ENCODE measurements around the gene RNU2-1.
"Not testable (repeated sequence)": the region's sequence is repeated elsewhere in the genome, so short reads cannot be mapped to it uniquely, and the experiment has no call there.

Gene RNU2-1

GRCh38 chr17:43233877-43234276, at the start of gene RNU2-1:
TSS of gene RNU2-1 (minus strand) at chr17:43233977.
- not testable (repeated sequence) for DNase-seq (ENCODE audit: low spot score)

DNA sequence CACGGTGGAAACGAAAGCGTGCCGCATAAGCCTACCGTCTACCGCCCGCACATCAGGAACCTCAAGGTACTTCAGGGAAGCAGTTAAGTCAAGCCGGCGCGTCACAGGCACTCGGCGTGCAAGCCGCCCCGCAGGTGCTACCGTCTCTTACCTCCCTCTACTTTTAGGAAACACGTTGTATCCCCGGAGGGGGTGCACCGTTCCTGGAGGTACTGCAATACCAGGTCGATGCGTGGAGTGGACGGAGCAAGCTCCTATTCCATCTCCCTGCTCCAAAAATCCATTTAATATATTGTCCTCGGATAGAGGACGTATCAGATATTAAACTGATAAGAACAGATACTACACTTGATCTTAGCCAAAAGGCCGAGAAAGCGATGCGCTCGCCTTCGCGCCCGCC, 39.1 kb upstream of the RNU2-1 start:
- DNase-seq (ENCODE audit: low spot score) = not testable (repeated sequence)

GRCh38 chr17:43272483-43272882, 38.7 kb upstream of the RNU2-1 start:
- not testable (repeated sequence) for DNase-seq (ENCODE audit: low spot score)

DNA sequence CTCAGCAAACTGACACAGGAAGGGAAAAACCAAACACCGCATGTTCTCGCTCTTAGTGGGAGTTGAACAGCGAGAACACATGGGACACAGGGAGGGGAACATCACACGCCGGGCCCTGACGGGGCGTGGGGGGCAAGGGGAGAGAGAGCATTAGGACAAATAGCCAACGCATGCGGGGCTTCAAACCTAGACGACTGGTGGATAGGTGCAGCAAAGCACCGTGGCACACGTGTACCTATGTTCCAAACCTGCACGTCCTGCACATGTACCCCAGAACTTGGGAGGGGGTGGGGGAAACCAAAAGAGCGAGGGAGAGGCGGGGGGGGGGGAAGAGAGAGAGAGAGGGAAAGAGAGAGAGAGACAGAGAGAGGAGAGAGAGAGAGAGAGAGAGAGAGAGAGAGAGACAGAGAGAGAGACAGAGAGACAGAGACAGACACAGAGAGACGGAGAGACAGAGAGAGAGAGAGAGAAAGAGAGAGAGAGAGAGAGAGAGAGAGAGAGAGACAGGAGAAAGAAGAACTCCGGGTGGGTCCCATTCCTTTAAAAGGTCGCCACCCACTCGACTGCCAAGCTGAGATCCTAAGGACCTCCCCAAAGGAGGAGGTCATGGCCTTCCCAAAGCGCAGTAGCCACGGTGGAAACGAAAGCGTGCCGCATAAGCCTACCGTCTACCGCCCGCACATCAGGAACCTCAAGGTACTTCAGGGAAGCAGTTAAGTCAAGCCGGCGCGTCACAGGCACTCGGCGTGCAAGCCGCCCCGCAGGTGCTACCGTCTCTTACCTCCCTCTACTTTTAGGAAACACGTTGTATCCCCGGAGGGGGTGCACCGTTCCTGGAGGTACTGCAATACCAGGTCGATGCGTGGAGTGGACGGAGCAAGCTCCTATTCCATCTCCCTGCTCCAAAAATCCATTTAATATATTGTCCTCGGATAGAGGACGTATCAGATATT, 37.1 kb upstream of the RNU2-1 start:
- not testable (repeated sequence) for DNase-seq (ENCODE audit: low spot score)

- not testable (repeated sequence) for DNase-seq (ENCODE audit: low spot score)
Observed at GRCh38 chr17:43246456-43246855, 12.7 kb upstream of the RNU2-1 start.

GRCh38 chr17:43240596-43241352, 7.0 kb upstream of the RNU2-1 start:
- not testable (repeated sequence) for DNase-seq (ENCODE audit: low spot score)

DNA sequence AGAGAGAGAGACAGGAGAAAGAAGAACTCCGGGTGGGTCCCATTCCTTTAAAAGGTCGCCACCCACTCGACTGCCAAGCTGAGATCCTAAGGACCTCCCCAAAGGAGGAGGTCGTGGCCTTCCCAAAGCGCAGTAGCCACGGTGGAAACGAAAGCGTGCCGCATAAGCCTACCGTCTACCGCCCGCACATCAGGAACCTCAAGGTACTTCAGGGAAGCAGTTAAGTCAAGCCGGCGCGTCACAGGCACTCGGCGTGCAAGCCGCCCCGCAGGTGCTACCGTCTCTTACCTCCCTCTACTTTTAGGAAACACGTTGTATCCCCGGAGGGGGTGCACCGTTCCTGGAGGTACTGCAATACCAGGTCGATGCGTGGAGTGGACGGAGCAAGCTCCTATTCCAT, 5.8 kb upstream of the RNU2-1 start:
- DNase-seq (ENCODE audit: low spot score) = not testable (repeated sequence)

GRCh38 chr17:43233263-43233662, 514 bp downstream of the RNU2-1 start:
- not testable (repeated sequence) for DNase-seq (ENCODE audit: low spot score)

- DNase-seq (ENCODE audit: low spot score) = peak; percentile 24
Observed at GRCh38 chr17:43232021-43232699, 1.6 kb downstream of the RNU2-1 start.

- not testable (repeated sequence) for DNase-seq (ENCODE audit: low spot score)
Observed at GRCh38 chr17:43231205-43232020, 2.4 kb downstream of the RNU2-1 start.

GRCh38 chr17:43228020-43228782, 5.6 kb downstream of the RNU2-1 start, which contains the start of gene CCDC200:
TSS of gene CCDC200 (minus strand) at chr17:43228623. CDS start at chr17:43228554, 69 bp downstream.
- not testable (repeated sequence) for DNase-seq (ENCODE audit: low spot score)

DNA sequence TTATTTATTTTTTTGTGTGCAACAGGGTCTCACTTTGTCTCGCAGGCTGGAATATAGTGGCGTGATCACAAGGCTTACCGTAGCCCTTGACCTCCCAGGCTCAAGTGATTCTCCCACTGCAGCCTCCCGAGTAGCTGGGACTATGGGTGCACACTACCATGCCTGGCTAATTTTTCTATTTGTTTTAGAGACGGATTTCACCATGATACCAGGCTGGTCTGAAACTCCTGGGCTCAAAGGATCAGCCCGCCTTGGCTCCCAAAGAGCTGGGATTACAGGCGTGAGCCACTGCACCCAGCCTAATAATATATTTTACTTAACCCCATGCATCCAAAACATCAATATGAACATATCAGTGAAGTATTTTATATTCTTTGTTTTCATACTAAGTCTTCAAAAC, 7.4 kb downstream of the RNU2-1 start:
- DNase-seq (ENCODE audit: low spot score) = no peak

- no peak for DNase-seq (ENCODE audit: low spot score)
Observed at GRCh38 chr17:43224146-43224705, 9.6 kb downstream of the RNU2-1 start.

DNA sequence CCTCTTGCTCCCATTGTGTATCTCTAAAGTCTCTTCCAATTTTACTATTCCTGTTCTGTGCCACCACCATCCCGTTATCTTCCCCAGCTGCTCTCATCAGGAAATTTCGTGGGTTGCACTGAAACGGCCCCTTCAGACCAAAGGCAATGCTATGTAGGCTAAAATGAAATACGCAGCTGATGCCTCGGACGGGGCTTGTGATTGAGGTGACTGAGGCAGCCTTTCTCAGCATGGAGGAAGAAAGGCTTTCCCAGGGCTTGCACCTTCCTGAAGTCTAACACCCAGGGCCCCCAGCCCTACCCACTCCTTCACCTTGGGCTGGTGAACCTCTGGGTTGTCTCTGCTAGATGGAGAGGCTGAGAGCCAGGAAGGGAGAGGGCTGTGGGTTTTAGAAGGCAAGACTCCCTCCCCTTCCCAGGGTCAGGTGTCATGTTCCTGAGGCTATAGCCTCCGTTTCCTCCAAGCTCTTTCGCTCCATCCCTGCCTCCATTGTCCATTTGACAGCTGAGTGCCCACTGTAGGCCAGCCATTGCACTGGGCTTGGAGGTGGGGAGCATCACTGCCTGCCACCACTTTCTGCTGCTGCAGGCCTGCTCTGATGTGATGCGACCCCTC, 13.2 kb downstream of the RNU2-1 start:
- DNase-seq (ENCODE audit: low spot score) = no peak

DNA sequence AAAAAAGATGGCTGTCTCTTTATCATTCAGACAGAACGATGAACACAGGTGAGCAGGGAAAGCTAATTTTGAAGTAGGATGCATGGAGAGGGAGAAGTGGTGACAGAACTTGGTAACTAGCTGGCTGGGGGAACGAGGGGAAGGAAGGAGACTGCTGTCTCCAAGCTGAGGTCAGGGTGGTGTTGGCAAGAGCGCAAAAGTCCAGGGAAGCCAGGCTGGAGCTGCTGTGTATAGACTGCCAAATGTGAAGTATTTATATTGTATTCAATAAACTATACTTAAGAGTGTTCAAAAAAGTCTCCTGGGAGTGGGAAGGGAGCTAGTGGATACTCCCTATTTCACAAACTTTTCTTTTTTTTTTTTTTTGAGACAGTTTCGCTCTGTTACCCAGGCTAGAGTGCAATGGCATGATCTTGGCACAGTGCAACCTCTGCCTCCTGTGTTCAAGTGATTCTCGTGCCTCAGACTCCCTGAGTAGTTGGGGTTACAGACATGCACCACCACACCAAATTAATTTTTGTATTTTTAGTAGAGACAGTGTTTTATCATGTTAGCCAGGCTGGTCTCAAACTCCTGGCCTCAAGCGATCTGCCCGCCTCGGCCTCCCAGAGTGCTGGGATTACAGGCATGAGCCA, 13.9 kb downstream of the RNU2-1 start:
- no peak for DNase-seq (ENCODE audit: low spot score)

DNA sequence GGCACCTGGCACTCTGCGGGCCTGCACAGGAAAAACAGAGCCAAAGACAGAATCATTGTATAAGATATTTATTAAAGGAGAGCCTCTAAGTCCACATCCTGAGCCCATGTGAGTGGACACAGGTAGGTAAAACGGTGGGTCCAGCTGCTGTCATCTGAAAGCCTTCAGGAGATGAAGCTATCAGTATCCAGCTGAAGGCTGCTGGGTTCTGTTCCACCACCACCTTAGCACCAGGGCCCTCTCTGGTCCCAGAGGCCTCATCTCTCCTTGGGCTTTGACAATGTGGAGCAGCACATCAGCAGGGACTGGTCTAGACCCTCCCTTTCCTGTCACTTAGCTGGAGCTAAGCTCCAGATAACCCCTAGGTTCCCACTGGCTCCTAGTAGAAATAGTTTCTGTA, 14.8 kb downstream of the RNU2-1 start:
- no peak for DNase-seq (ENCODE audit: low spot score)

DNA sequence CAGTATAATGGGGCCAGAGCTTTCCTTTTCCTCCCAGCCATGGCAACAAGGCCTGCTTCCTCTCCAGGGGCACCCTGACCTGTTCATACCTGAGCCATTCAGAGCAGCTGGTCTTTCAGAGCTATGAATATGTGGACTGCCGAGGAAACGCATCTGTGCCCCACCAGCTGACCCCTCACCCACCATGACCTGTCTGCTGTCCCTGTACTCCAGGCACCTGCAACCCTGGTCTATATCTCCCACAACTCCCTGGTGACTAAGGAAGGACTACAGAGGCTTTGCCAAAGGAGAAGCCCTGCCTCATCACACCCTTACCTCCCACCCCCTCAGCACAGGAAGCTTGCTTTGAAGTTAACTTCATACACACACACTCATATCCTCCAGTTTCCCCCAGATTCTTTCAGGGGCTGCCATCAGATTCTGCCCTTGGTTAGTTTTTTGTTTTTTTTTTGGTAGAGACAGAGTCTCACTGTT, 16.1 kb downstream of the RNU2-1 start:
- DNase-seq (ENCODE audit: low spot score) = no peak

DNA sequence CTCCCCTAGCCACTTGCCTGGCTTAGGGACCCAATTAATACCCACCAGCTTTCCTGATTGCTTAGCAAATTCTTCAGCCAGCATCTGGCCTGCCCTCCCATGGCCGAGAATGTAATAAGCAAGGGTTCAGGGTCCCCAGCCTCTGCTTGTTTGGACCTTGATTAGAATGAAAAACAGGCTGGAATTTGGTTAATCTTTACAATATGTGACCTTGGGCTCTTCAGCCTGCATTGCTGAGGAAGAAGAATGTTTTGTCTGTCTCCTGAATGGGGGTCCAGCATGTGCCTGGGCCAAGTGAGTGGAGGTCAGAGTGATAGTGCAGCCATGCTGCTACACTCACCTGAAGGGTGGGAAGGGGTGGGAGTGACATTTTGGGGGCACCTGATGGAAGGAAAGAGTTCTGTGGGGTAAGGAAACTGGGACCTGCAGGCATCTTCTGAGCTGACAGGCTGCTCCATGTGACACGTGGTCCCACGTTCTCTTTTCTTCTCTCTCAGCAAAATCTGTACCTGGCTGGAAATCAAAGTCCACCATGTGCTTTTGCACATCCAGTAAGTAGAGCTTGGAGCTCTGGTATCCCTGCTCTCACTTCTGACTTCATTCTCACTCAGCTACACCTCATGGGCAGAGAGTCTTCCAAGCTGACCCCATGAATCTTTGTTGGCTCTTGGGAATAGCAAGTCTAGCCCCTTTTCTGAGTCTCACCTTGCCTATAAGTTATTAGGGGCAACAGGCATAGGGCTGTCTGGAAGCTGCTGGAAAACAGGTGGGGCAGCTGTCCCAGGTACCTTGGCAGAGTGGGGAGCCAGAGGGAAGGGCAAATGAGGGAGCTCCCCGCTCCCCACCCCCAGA, 16.8 kb downstream of the RNU2-1 start:
- DNase-seq (ENCODE audit: low spot score) = no peak
